Uterus (tissue), 4 donors: ENCODE results near the gene SOX4. TPM values are rescaled to one million over a fixed set of nuclear protein-coding genes. Genes with fewer than 3 reads are reported as not detected.

ENCODE experiments used
- DNase-seq, 2 donors: peaks; one replicate each; pipeline ENCODE4 v3.0.0-alpha.2; 2019 to 2020
- H3K27ac ChIP-seq, 2 donors: fragments of 200-600 bp; sonication (generic); 1 replicate in 1 of 2; 2 replicates in 1 of 2; pipeline ENCODE4 v1.5.1; 2016 to 2018
- H3K27me3 ChIP-seq, 2 donors: fragments of 200-600 bp; sonication (generic); one replicate each; pipeline ENCODE4 v1.5.1; 2018 to 2019; ENCODE audit warnings: control low read depth in 1 of 2
- H3K36me3 ChIP-seq, 2 donors: fragments of 200-600 bp; sonication (generic); one replicate each; pipeline ENCODE4 v1.5.1; 2019; ENCODE audit warnings: control low read depth in 1 of 2
- H3K4me1 ChIP-seq, 2 donors: fragments of 200-600 bp; sonication (generic); one replicate each; pipeline ENCODE4 v1.5.1; 2018 to 2019; ENCODE audit warnings: control low read depth in 1 of 2
- H3K4me3 ChIP-seq, 2 donors: fragments of 200-600 bp; sonication (generic); 1 replicate in 1 of 2; 2 replicates in 1 of 2; pipeline ENCODE4 v1.5.1; 2018 to 2019; ENCODE audit warnings: mild to moderate bottlenecking in 1 of 2
- H3K9me3 ChIP-seq, 2 donors: fragments of 200-600 bp; sonication (generic); one replicate each; pipeline ENCODE4 v1.5.1; 2019; ENCODE audit warnings: control low read depth in 1 of 2
- POLR2A ChIP-seq, 2 donors: fragments of 450-650 bp; IDR thresholded peaks; one replicate each; pipeline ENCODE4 v1.6.1; 2016; ENCODE audit warnings: antibody characterized with exemption in 2 of 2, mild to moderate bottlenecking in 1 of 2, moderate library complexity in 1 of 2
- intact Hi-C: fragments of 100-400 bp; cut with DNase I; formaldehyde crosslinking; loops from one replicate; pipeline ENCODE4 v1.15.1; 2023; ENCODE audit warnings: low total_unique reads
- total RNA-seq, 4 donors: library from RNA; depleted of rRNA in 3 of 4; stranded (reverse); fragments of >200 nt in 3 of 4; gene quantifications; one replicate each; pipeline versions ENCODE4 v1.1.0 to v1.2.4, GENCODE V29; 2014 to 2023
- TF ChIP-seq, protein P1 (sequence below), 4 experiments: fragments of 200-600 bp in 2 of 4; fragments of 450-650 bp in 2 of 4; sonication (generic) in 2 of 4; IDR thresholded peaks; one replicate each; pipeline ENCODE4 v1.5.1; 2016 to 2019; ENCODE audit warnings: antibody characterized with exemption in 4 of 4, mild to moderate bottlenecking in 2 of 4, moderate library complexity in 1 of 4
- donor health status: DM: yes; HTN: yes; CAD: no.

The SOX4 gene
- total RNA-seq, 4 donors from 2014 or later: 5.9 to 103 (median 18.1) TPM

- intact Hi-C loops: no loop called here
- no peaks in the 10 kb centered on the region for H3K27me3 ChIP-seq
- TF ChIP-seq, protein P1, sequence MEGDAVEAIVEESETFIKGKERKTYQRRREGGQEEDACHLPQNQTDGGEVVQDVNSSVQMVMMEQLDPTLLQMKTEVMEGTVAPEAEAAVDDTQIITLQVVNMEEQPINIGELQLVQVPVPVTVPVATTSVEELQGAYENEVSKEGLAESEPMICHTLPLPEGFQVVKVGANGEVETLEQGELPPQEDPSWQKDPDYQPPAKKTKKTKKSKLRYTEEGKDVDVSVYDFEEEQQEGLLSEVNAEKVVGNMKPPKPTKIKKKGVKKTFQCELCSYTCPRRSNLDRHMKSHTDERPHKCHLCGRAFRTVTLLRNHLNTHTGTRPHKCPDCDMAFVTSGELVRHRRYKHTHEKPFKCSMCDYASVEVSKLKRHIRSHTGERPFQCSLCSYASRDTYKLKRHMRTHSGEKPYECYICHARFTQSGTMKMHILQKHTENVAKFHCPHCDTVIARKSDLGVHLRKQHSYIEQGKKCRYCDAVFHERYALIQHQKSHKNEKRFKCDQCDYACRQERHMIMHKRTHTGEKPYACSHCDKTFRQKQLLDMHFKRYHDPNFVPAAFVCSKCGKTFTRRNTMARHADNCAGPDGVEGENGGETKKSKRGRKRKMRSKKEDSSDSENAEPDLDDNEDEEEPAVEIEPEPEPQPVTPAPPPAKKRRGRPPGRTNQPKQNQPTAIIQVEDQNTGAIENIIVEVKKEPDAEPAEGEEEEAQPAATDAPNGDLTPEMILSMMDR (IDR thresholded peaks at IDR 0.05): no peak
- TF ChIP-seq POLR2A (IDR thresholded peaks at IDR 0.05): no peak
- no peaks in the 10 kb centered on the region for H3K36me3 ChIP-seq
- H3K9me3 ChIP-seq: no peaks in the 10 kb centered on the region
- no peaks in the 10 kb centered on the region for H3K4me1 ChIP-seq
- no peak overlapping the region for H3K4me3 ChIP-seq
- no peak overlapping the region for H3K27ac ChIP-seq
- no peak for DNase-seq
Measured at GRCh38 chr6:21556968-21557721, 36.4 kb upstream of the SOX4 start.

GRCh38 chr6:21559238-21559637 lies 34.3 kb upstream of the SOX4 start:
- intact Hi-C loops: no loop called here
- H3K36me3 ChIP-seq: no peaks in the 10 kb centered on the region
- TF ChIP-seq, protein P1 (IDR thresholded peaks at IDR 0.05): no peak
- no peak for TF ChIP-seq POLR2A (IDR thresholded peaks at IDR 0.05)

DNA sequence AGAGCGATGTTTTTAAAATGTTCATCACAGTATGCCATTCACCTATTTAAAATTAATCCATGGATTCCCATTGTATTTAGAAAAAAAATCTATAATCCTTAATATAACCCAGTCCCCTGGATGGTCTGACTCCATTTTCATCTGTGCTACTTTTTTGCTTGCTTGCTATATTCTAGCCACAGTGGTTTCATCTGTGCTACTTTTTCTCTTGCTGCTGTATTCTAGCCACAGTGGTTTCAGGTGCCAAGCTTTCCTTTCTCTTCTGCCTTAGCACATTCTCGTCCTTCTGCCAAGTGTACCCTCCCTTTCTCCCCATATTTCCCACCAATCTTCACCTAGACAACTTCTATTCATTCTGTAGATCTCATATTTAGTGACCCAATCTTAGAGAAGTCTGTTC lies 33.3 kb upstream of the SOX4 start:
- TF ChIP-seq, protein P1 (IDR thresholded peaks at IDR 0.05): no peak
- no peak for TF ChIP-seq POLR2A (IDR thresholded peaks at IDR 0.05)
- Histone ChIP-seq H3K36me3 (no peaks in the 10 kb centered on the region), H3K27ac (no peak overlapping the region), H3K4me1 (no peaks in the 10 kb centered on the region), H3K9me3 (no peaks in the 10 kb centered on the region), H3K27me3 (no peaks in the 10 kb centered on the region), H3K4me3 (no peak overlapping the region)
- no peak for DNase-seq
- intact Hi-C loops: no loop called here

More at GRCh38 chr6:21559238-21559637, 34.3 kb upstream of the SOX4 start:
- Histone ChIP-seq H3K4me3 (no peak overlapping the region), H3K27ac (no peak overlapping the region), H3K9me3 (no peaks in the 10 kb centered on the region), H3K4me1 (no peaks in the 10 kb centered on the region), H3K27me3 (no peaks in the 10 kb centered on the region)
- no peak for DNase-seq

DNA sequence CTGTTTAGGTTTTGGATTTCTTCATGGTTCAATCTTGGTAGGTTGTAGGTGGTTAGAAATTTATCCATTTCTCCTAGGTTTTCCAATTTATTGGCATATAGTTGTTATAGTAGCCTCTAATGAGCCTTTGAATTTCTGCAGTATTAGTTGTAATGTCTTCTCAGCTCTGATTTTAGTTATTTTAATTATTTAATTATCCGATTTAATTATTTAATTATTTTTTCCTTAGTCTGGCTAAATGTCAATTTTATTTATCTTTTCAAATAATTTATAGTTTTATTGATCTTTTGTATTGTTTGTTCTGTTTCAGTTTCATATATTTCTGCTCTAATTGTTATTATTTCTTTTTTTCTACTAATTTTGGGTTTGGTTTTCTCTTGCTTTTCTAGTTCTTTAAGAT lies 28.1 kb upstream of the SOX4 start:
- Histone ChIP-seq H3K36me3 (no peaks in the 10 kb centered on the region), H3K4me1 (no peaks in the 10 kb centered on the region), H3K9me3 (no peaks in the 10 kb centered on the region), H3K4me3 (no peak overlapping the region), H3K27ac (no peak overlapping the region), H3K27me3 (no peaks in the 10 kb centered on the region)
- TF ChIP-seq, protein P1 (IDR thresholded peaks at IDR 0.05): no peak
- no peak for TF ChIP-seq POLR2A (IDR thresholded peaks at IDR 0.05)
- intact Hi-C loops: no loop called here
- no peak for DNase-seq

- intact Hi-C loops: no loop called here
- Histone ChIP-seq H3K9me3 (peaks cover 0 to 6% of the 10 kb centered on the region in 2 donors), H3K4me1 (no peaks in the 10 kb centered on the region), H3K36me3 (no peaks in the 10 kb centered on the region), H3K27ac (no peak overlapping the region), H3K4me3 (no peak overlapping the region), H3K27me3 (no peaks in the 10 kb centered on the region)
- no peak for DNase-seq
- TF ChIP-seq, protein P1 (IDR thresholded peaks at IDR 0.05): no peak
- no peak for TF ChIP-seq POLR2A (IDR thresholded peaks at IDR 0.05)
Measured at GRCh38 chr6:21578523-21578922, 15.0 kb upstream of the SOX4 start.
